Measurements from ENCODE around the gene CIPC.
A peak's percentile ranks its signal among the peaks of the same experiment; 100 is the strongest.

The CIPC gene

DNA sequence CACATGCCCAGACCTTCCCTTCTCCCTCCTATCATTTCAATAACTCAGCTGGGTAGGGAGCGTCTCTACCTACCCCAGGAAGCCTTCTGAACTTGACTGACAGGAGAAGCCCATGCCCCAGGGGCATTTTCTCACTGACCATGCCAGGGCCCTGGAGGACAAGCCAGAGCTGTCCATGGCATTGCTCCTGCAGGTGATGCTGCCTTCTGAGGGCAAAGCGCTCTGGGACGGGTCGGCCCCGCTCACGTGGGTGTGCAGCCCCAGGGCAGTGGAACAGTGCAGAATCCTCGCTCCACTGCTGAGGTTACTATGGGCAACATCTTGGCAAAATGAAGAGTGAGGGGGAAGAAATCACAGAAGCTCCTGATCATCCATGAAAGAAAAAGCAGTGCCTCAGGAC lies 28.5 kb upstream of the CIPC start:
- DNase-seq (ENCODE audit: low read depth in 2 of 2): no peak

DNA sequence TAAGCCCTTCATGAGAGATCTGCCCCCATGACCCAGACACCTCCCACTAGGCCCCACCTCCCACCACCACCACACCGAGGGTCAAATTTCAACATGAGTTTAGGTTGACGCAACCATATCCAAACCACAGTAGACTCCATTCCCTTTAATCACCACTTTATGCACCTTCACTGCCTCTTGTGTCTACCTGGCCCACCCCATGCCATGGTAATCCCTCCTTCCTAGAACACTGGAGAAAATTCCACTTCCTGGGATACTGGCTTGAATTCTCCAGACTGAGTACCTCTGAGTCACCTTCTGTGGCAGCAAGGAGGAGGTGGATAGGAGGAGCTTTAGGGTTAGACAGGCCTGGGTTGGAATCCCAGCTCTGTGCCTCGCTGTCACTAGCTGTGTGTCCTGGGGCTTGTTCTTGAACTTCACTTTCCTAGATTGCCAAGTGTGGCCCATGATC lies 26.1 kb upstream of the CIPC start:
- DNase-seq (ENCODE audit: low read depth in 2 of 2): no peak

DNA sequence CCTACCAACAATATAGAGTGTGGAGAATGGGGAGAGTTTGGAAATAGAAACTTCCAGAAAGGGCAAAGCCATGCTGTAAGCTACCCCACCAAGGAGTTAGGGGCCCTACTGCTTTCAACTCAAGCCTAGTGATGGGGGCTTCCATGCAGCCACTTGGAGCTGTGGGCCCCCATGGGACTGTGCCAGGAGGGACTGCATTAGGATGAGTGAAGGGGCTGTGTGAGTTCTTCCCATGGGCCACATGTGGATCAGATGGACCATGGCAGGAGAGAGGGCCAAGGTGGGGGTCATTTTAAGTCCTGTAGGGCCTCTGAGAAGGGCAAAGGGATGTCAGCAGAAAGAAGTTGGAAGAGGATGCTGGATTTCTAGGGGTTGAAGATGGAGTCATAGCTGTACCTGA lies 23.1 kb upstream of the CIPC start:
- DNase-seq (ENCODE audit: low read depth in 2 of 2): no peak

DNA sequence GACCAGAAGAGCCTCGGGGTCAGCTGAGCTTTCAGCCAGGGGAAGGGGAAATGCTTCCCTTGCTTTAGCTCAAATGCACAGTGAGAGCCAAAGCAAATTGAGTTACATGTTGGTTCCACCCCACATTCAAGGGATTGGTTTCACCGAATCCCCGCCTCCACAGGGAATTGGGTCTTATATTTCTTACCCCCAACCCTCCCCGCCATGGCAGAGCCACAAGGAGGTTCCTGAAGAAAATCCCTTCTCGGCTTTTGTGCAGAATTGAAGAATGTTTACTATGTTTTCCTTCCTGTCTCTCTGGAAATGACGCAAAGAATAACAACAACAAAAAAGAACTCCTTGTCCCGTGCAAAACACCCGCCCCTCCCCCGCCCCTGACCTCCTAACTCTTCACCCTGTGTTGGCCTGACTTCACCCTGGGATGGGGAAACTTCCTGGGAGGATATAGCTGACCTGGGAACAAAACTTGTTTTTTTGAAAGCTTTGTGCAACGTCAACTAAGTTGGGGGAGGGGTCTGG lies 21.9 kb upstream of the CIPC start:
- DNase-seq (ENCODE audit: low read depth in 2 of 2): no peak

DNA sequence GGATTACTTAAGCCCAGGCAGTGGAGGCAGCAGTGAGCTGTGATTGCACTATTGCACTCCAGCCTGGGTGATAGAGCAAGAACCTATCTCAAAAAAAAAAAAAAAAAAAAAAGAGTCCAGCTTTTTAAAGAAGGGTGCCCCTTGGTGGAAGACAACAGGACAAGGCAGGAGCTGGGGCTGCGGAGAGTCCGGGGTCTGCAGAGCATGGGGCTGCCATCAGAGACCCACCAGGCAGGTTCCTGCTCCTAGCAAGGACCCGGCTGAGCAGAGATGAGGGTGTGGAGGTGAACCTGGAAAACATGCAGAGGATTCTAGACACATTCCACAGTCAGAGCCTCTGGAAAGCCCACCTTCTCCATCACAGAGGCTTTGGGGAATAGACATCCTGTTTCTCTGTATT lies 21.0 kb upstream of the CIPC start:
- DNase-seq (ENCODE audit: low read depth in 2 of 2): no peak

DNA sequence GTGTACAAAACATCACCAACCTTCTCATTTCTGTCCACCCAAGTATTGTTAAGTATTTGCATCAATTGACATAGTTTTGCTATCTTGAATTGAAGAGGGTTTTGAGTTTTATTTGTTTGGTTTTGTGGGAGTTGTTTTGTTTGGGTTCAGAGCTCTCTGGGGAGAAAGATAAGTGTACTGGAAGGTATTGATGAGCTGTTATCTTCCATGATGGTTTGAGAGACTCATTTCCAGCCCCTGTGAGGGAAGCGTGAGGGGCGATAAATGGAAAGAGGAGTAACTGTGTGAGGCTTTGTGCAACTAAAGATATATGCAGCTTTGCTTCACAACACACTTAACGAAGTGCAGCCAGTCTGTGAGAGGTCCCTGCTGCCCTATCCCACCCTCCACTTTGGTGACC lies 15.7 kb upstream of the CIPC start:
- no peak for DNase-seq (ENCODE audit: low read depth in 2 of 2)

DNA sequence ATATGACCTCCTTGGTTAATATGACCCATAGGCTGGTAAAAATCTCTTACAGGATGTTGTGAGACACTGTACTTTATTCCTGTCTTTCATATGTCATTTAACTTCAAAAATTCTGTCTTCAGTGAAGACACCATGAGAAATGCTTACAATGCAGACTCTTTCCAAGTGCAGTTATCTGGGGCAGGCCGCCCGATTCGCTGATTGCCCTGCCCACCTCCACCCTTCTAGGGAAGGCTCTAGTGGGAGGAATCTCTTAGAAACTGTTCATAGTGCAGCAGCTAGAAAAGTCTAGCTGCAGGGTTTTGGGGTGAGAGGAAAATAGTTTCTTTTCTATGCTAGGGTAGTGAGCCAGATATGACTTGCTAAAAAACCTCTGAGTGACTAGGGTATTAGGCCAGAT lies 15.0 kb upstream of the CIPC start:
- no peak for DNase-seq (ENCODE audit: low read depth in 2 of 2)

DNA sequence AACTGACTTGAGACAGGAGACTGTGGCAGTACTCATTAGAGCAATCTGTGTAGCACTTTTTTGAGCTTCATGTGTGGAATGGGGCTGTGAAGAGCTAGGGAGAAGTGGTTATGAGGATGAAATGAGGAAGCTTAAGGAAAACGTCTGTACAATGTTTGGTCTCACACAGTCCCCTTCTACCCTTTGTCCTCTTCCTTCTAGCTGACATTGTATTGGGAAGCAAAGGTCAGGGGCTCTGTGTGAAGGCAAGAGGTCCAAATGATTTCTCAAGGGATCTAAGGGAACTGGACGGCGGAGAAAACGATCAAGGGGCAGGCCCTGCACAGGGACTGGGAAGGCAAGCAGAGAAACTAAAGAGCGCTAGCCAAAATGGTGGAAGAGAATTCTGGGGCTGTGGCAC lies 13.1 kb upstream of the CIPC start:
- DNase-seq (ENCODE audit: low read depth in 2 of 2): no peak

DNA sequence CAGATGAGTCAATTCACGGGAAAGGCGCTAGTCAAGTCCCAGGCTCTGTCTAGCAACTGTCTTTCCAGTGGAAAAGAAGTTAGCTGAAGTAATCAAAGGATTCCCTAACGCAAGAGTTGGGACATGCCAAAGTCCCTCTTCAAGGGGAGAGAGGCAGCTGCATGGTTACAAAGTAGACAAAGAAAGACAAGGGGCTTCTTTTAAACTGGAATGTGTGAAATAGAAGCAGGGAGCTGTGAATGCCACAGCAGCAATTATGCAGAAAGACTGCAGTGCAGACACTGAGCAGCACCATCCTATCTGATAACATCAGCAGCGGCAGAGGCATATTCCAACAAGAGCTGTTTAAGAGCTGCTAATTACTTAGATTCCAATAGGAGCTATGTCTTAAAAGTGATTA lies 12.5 kb upstream of the CIPC start:
- DNase-seq (ENCODE audit: low read depth in 2 of 2): no peak

DNA sequence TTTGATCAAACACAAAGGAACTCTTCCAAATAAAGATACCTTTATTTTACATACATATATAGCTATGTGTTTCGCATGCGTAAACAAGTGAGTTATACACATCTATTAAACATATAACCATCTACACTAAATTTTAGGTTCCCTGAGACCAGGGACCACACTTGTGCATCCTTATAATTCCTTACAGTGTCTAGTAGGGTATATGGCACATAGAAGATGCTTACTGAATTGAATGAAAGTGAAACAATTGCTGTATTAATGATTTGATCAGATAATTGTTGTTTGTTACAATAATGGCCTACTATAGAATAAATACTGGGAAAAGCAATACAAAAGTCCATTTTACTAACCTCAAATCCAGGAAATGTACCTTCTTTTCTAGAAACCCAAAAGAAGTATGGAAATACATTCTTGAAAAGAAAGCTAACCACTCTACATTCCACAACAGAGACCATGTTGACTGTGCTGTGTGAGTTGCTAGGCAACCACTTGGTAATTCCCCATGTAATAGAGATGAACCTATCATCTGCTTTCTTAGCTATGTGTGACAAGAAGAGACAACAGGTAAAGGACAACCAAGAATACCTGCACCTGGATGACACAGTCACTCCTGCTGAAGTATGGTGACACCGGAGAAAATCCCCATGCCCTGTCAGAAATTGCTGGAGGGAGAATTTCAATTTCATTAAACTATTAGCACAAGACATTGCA lies 11.9 kb upstream of the CIPC start:
- DNase-seq (ENCODE audit: low read depth in 2 of 2): no peak

DNA sequence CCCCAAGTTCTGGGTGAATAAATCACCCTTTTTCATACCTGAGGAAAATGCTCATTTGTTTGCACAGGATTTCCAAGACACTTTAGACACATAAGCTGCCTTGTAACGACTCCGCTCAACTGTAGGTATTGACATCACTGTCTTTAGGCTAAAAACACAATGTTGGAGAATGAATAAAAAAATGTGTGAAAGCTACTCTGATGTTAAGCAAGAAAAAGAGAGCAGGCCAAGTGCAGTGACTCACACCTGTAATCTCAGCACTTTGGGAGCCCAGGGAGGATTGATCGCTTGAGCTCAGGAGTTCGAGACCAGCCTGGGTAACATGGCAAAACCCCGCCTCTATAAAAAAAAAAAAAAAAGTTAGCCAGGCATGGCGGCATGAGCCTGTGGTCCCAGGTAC lies 11.1 kb upstream of the CIPC start:
- no peak for DNase-seq (ENCODE audit: low read depth in 2 of 2)

DNA sequence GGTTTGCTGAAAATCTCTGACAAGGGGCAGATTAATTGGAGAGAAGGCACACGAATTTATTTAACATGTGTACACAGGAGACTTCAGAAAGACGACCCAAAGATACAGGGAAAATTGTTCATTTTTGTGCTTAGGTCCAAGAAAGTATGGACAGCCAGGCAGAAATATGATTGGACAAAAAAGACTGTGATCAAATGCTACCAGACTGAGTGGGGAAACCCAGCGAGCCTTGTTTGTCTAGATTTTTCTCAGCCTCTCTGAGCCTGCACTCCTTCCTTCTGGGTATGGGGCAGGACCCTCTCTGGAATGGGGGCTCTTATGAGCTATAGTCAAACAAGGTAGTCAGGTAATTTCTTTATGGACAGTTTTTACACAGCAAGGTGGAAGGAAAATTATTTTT lies 10.4 kb upstream of the CIPC start:
- DNase-seq (ENCODE audit: low read depth in 2 of 2): no peak

DNA sequence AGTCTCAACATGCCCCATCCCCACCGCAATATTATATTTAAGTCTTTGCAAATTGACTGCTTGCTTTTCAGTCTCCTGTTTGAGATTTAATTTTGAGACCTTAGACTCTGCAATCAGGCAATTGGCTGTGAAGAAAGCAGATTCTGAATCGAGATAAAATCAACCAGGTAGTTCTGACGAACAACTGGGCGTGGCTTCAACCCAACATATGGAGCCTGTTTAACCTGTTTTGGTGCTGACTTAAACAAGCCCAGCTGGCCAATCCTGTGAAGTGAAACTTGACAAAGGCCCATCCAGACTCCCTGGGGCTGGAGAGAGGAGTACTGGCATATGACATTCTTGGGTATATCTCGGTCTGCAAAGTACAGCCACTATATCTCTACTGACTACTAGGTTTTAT lies 9.8 kb upstream of the CIPC start:
- DNase-seq (ENCODE audit: low read depth in 2 of 2): no peak

DNA sequence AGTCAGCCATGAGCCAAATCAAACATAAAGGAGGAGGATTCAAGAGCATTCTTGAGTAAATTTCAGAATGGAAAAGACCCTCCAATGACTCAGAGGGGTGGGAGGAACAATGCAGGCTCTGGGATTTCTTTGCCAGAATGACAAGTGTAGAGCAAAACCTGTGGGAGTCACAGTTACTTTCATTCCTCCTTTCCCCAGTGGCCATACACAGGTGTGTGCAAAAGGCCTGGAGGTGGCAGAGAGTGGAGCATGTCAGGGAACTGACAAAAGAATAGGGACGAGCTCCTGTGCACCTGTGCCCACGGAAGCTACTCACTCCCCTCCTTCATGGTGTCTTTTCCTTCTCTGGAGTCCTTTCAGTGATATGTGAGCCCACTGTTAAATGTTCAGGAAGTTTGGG lies 9.4 kb upstream of the CIPC start:
- DNase-seq (ENCODE audit: low read depth in 2 of 2): no peak

DNA sequence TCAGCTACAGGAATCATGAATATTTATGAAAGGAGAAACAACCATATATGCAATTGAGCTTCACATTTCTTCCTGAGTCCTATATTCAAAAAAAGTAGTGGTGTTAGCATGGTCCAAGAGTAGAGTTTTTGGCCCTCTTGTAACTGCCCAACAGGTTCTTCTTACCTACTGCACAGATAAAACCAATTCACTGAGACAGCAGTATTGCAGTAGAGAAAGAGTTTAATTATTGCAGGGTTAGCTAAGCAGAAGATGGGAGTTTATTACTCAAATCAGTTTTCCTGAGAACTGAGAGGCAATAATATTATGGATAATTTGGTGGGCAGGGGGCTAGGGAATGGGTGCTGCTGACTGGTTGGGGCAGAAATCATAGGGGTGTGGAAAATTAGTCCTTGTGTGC lies 6.5 kb upstream of the CIPC start:
- no peak for DNase-seq (ENCODE audit: low read depth in 2 of 2)

DNA sequence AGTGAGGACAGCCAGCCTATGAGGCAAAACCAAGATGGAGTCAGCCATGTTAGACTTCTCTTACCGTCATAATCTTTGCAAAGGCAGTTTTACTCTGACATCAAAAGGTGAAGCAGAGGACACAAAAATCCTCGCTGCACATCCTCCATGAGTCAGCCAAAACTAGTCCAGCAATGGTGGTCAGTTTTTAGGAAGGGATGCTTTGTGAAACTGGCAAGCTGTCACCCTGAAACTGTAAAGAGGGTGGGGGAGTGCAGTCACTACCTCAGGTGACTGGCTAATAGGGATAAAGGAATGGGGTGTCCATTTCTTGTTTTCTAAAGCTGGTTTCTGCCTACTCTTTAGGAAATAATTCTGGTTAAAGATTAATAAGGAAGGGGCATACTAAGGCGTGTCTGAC lies 5.4 kb upstream of the CIPC start:
- DNase-seq (ENCODE audit: low read depth in 2 of 2): no peak

DNA sequence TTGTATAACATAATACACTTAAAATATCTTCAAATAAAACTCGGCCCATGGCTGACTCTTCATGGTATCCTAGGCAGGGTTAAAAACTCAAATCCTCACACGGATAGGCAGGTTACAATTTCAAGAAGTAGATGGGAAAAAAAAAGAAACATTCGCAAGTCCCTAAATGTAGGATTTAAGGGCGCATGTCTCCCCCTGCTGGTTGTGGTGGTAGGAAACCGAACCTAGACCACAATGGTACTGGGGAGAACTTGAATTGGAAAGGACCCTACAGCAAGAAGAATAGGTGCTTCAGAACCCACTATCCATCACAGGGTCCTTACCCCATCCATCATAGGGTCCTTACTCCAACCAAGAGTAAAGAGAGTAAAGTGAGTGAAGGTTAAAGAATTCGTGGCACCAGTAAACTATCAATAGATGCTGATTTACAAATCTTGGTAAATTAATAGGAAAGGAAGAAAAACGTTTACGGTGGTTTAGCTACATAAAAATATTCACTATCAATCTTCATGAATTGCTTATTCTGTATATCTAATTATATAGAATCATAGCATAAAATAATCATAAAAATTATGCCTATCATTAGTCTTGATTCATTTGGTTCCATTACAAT lies 3.3 kb upstream of the CIPC start:
- DNase-seq (ENCODE audit: low read depth in 2 of 2): peak; percentile 72 to 76

DNA sequence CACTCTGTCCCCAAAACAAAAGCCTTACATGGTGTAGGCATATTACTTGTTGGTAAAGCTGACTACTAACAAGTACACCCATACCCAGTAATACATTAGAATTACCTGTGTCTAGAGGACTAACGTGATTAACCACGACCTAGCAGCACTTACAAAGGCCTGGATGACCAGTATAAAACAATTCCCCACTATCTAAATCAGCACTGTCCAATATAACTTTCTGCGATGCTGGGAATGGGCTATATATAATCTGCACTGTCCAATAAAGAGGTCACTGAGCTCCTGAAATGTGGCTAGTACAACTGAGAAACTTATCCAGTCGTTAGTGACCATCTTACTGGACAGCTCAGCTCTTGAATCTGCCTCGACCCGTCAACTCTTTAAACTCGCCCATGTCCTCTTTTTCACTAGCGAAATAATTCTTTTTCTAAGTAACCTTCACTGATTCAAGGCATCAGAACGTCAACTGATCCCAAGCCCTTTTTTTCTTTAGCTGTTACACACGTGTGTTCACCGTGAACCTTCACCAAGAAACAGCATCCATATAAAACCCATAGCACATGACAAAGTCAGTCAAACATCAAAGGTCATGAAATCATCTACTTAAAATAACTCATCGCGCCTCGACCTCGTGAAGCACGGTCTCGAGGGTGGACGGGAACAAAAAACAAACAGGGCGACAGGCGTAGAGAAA lies 905 bp upstream of the CIPC start:
- DNase-seq (ENCODE audit: low read depth in 2 of 2): no peak

DNA sequence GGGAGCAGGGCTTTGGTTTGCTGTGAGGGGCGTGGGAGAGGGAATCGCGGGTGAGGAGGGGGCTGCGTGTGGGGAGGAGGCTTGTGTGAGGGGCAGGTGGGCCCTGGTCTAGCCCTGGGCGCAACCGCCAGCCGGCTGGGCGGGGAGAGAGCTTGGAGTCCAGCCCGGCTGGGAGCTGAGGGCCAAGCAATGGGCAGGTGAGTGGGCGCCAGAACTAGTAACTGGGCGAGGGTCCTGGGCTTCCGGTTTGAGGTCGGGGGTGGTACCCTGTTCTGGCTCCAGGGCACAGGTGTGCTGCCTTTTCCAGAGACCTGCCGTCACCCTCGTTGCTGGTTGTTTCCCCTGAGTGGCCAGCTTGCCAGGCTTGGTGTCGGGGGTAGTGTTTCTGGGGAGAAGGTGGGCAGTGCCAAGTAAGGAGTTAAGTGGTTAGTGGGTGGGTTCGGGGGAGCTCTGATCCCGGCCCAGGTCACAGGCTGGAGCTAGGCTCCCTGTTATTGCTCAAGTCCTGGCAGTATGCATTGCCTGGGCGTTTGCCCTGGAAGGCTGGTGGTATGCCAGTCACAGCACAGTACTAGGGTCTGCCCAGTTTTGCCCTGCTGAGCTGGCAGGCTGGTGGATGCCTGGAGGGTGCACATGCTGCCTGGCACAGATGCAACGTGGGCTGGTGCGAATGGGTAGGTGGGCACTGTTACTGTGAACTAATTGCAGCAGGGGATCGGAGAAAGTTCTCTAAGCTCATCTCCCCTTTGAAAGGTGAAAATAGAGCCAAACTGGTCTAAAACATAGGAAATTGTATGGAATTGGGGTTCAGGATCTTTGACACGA lies 683 bp downstream of the CIPC start:
- DNase-seq (ENCODE audit: low read depth in 2 of 2): no peak

DNA sequence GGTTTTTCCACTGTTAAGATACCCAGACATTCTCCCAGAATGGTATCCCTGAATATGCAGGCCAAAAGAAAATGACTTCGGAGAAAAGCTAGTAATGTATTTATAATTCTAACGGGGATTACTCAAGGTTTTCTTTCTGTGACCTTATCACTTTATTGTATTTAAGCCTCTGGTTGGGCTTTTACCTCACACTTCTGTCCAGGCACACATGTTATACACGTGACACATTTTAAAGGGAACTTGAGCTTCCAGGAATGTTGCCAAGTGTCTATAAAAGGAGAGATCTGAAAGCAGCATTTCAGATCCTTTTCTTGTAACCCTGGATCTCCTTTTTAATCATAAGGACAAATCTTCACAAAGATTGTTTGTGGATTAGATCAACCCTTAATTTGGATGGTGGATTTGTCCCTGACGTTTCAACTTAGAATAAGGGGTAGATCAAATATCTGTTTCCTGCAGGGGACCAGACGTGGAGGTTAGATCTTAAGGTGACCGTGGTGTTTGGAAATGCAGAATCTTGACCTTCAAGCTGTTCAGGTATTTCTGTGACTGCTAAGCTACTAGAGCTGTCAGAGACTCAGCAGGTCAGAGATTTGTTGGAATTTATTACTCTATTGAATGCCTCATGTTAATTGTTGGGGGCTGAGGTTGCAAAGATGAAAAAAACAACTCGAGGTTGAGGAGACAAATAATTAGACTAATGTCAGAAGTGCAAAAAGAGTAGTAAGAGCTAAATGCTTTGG lies 1.5 kb downstream of the CIPC start:
- DNase-seq (ENCODE audit: low read depth in 2 of 2): no peak

DNA sequence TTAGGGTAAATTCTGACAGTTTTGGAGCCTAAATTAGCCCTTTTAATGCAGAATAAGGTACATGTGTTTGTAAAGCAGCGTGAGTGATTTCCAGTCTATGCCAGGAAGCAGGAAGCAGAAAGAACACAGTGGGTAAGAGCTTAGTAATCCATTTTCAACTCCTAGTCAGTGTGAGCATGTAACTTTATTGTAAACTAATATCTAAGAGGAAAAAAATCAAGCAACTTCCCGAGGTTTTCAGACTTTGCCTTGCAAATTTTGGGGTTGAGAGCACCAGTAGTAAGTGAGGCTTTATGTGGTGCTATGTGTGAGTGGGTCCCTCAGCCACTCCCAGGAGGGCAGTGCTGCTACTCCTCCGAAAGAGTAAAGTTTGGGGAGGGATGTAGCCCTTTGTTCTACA lies 2.9 kb downstream of the CIPC start:
- DNase-seq (ENCODE audit: low read depth in 2 of 2): no peak

DNA sequence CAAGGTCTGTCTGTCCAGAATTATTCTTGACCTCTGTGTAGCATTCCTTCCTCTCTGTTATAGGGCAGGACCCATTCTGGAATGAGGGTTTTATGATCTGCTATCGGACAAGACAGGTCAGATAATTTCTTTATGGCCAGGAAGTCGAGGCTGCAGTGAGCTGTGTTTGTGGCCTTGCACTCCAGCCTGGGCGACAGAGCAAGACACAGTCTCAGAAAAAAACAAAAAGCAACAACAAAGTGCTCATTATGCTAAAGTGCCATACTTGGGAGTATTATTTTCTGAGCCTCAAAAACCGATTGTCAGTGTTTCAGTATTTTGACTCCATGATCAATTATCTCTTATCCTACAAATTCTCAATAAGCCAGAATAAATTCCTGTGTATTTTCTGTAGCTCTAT lies 4.1 kb downstream of the CIPC start:
- no peak for DNase-seq (ENCODE audit: low read depth in 2 of 2)
